ENCODE results near the gene COMMD1. TPM values are rescaled to one million over a fixed set of nuclear protein-coding genes. Genes with fewer than 3 reads are reported as not detected.
"Not testable (repeated sequence)": the region's sequence is repeated elsewhere in the genome, so short reads cannot be mapped to it uniquely, and the experiment has no call there.

COMMD1 gene
- total RNA-seq (10 to 100 TPM; 16.7 to 17.8 TPM), polyA plus RNA-seq (10 to 100 TPM; 50.6 to 63.9 TPM)

DNA sequence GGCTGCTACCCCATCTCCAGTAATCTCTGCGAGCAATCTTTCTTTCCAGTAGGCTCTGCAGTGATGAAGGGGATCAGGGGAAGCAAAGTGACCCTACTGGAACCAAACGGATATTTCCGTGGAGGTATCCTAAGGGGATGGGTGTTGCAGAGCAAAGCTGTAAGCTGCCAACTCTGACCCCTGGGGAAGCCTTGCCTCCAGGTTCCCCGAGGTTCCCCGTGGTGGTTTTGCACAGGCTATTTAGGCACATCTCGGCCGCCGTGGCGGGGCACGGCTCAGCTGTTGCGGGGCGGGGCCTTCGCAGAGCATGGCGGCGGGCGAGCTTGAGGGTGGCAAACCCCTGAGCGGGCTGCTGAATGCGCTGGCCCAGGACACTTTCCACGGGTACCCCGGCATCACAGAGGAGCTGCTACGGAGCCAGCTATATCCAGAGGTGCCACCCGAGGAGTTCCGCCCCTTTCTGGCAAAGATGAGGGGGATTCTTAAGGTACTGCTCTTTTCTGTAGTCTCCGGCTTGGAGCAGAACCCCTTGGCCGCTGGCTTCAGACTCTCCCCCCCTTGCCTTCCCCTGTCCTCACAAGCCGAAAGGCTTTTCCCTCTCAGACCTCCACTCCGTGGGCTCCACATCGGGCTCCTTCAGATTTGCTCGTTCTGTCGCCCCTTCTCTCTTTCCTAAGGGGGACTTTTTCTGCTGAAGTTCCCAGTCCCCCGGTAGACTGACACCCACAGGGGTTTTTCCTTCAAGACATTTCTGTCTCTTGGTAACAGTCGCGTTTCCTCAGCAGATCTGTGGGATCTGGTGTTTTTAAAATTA lies at the start of gene COMMD1:
COMMD1 (plus strand) TSS at position 303 of the 814 bp plus-strand sequence; CDS start at position 308, 5 bp downstream.
- Mint-ChIP-seq H3K9me3 (no peaks in the 10 kb centered on the region), H3K4me1 (peaks cover 12 to 39% (median 26%) of the 10 kb centered on the region in 4 donors), H3K4me3 (peak within 1 kb of the TSS; percentile 96 to 98 (median 97)), H3K36me3 (peaks cover 0 to 6% of the 10 kb centered on the region in 2 donors), H3K27me3 (no peaks in the 10 kb centered on the region), H3K27ac (peak within 1 kb of the TSS; percentile 75 to 95 (median 92))
- H3K27me3 ChIP-seq (ENCODE audit: insufficient read depth, low read length): no peaks in the 10 kb centered on the region
- intact Hi-C loops (cut with micrococcal nuclease): loop anchor here (1.0 to 5.0 kb wide), 3 partner anchors 17 to 292 kb away; partner anchors contain the start of genes B3GNT2, CCT4 and FAM161A
- H3K36me3 ChIP-seq (ENCODE audit: insufficient read depth, low read length): no peaks in the 10 kb centered on the region
- no peaks in the 10 kb centered on the region for H3K9me3 ChIP-seq (ENCODE audit: control insufficient read depth in 1 of 2, low read length in 2 of 2)
- DNase-seq: peak; percentile 75 to 81 (median 78)
- POLR2A ChIA-PET (ENCODE audit: partially characterized antibody): interaction anchor here (0.6 to 1.6 kb wide), 8 partner anchors 10 to 1683 kb away, joined by 3 to 7 read pairs (median 4); partner anchors contain the start of genes FAM161A, MDH1 and WDPCP
- CTCF ChIA-PET (ENCODE audit: partially characterized antibody): interaction anchor here (0.7 to 1.5 kb wide), 2 partner anchors 505 to 507 kb away, joined by 4 read pairs; no protein-coding TSS in a partner anchor
- H3K4me1 ChIP-seq (ENCODE audit: insufficient read depth, low read length): peaks cover 21% of the 10 kb centered on the region
- H3K27ac ChIP-seq (ENCODE audit: low read depth, low read length): peak within 1 kb of the TSS; percentile 75
- peak within 1 kb of the TSS; percentile 94 to 99 for H3K4me3 ChIP-seq (ENCODE audit: low read length in 2 of 2)

DNA sequence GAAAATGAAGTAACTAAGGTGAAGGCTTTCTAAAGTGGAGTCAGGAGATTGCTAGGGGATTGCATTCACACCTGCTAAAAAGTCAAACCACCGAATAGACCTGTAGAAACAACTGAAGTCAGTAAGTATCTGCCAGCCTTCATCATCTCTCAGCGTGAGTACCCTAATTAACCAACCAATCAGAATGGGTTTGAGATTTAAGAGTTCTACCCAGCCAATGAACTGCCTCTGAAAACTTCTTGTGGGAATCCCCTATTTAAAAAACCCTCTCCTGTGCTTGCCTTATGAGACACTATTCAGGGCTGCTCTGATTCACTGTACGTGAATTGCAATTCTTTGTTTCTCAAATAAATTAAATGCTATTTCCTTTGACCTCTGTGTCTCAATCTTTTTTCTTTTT lies 48.2 kb upstream of the COMMD1 start:
- no peak for DNase-seq
- POLR2A ChIA-PET (ENCODE audit: partially characterized antibody): no interaction called here
- no peak overlapping the region for H3K27ac ChIP-seq (ENCODE audit: low read depth, low read length)
- Mint-ChIP-seq H3K9me3 (peaks cover 0 to 14% (median 6%) of the 10 kb centered on the region in 8 donors), H3K27ac (peak overlapping the region in 1 of 7 donors; percentile 38), H3K4me3 (no peak overlapping the region), H3K36me3 (peaks cover 2 to 8% of the 10 kb centered on the region in 2 donors), H3K4me1 (peaks cover 7 to 25% (median 16%) of the 10 kb centered on the region in 4 donors), H3K27me3 (no peaks in the 10 kb centered on the region)
- CTCF ChIA-PET (ENCODE audit: partially characterized antibody): no interaction called here
- intact Hi-C loops (cut with micrococcal nuclease): loop anchor here (10.0 kb wide), 1 partner anchor 792 kb away; the partner anchor contains the start of gene SANBR
- H3K36me3 ChIP-seq (ENCODE audit: insufficient read depth, low read length): no peaks in the 10 kb centered on the region
- no peak overlapping the region for H3K4me3 ChIP-seq (ENCODE audit: low read length in 2 of 2)
- peaks cover 0 to 3% of the 10 kb centered on the region in 2 donors for H3K9me3 ChIP-seq (ENCODE audit: control insufficient read depth in 1 of 2, low read length in 2 of 2)
- peaks cover 16% of the 10 kb centered on the region for H3K4me1 ChIP-seq (ENCODE audit: insufficient read depth, low read length)
- H3K27me3 ChIP-seq (ENCODE audit: insufficient read depth, low read length): no peaks in the 10 kb centered on the region

DNA sequence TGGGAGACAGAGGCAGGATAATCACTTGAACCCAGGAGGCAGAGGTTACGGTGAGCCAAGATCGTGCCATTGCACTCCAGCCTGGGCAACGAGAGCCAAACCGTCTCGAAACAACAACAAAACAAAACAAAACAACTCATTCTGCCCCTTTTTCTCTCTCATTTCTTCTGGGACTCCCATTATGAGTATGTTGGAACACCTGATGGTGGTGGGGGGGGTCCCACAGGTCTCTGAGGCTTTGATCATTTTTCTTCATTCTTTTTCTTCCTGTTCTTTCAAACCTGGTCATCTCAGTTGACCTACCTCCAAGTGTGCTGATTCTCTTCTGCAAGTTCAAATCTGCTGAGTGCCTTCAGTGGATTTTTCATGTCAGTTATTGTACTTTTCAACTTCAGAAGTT lies 43.4 kb upstream of the COMMD1 start:
- Histone ChIP-seq H3K27me3 (ENCODE audit: insufficient read depth, low read length) (no peaks in the 10 kb centered on the region), H3K4me3 (ENCODE audit: low read length in 2 of 2) (no peak overlapping the region), H3K36me3 (ENCODE audit: insufficient read depth, low read length) (no peaks in the 10 kb centered on the region), H3K4me1 (ENCODE audit: insufficient read depth, low read length) (no peaks in the 10 kb centered on the region), H3K9me3 (ENCODE audit: control insufficient read depth in 1 of 2, low read length in 2 of 2) (peaks cover 0 to 3% of the 10 kb centered on the region in 2 donors), H3K27ac (ENCODE audit: low read depth, low read length) (no peak overlapping the region)
- H3K9me3 Mint-ChIP-seq: peaks cover 0 to 26% (median 12%) of the 10 kb centered on the region in 8 donors
- H3K27me3 Mint-ChIP-seq: no peaks in the 10 kb centered on the region
- H3K27ac Mint-ChIP-seq: peak overlapping the region in 1 of 7 donors; percentile 43
- intact Hi-C loops (cut with micrococcal nuclease): no loop called here
- no peak overlapping the region for H3K4me3 Mint-ChIP-seq
- no peaks in the 10 kb centered on the region for H3K4me1 Mint-ChIP-seq
- peaks cover 29 to 33% of the 10 kb centered on the region in 2 donors for H3K36me3 Mint-ChIP-seq
- no peak for DNase-seq
- CTCF ChIA-PET (ENCODE audit: partially characterized antibody): interaction anchor here (0.6 kb wide), 1 partner anchor 10 kb away, joined by 3 read pairs; no protein-coding TSS in a partner anchor
- POLR2A ChIA-PET (ENCODE audit: partially characterized antibody): interaction anchor here (1.7 kb wide), 1 partner anchor 8 kb away, joined by 6 read pairs; the partner anchor contains the start of gene FAM161A

DNA sequence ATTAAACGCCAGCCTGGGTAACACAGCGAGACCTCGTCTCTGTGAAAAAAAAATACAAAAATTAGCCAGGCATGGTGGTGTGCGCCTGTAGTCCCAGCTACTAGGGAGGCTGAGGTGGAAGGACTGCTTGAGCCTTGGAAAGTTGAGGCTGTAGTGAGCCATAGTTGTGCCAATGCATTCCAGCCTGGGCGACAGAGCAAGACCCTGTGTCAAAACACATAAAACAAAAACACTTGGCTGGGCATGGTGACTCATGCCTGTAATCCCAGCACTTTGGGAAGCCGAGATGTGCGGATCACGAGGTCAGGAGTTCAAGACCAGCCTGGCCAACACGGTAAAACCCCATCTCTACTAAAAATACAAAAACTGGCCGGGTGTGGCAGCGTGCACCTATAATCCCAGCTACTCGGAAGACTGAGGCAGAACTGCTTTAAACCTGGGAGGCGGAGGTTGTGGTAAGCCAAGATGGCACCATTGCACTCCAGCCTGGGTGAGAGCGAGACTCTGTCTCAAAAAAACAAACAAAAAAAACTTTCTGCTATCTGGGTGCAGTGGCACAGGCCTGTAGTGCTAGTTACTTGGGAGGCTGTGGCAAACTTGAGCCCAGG lies 38.9 kb upstream of the COMMD1 start:
- CTCF ChIA-PET (ENCODE audit: partially characterized antibody): not testable (repeated sequence)
- peaks cover 60 to 61% of the 10 kb centered on the region in 2 donors for H3K36me3 Mint-ChIP-seq

DNA sequence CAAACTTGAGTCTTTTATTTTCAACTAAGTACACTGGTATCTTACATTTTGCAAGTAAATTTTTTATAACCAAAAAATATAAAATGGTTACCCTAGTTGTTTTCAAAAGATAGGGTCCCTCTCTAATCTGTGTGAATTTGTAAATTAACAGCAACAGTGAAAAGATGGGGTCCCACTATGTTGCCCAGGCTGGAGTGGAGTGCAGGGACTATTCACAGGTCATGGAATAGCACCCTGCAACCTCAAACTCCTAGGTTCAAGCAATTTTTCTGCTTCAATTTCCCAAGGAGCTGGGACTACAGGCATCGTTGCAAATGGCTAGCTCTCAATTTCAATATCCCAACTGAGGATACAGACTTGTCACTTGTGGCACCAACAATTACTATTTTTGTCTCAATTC lies 29.1 kb upstream of the COMMD1 start:
- Mint-ChIP-seq H3K27me3 (no peaks in the 10 kb centered on the region), H3K9me3 (no peaks in the 10 kb centered on the region), H3K36me3 (peaks cover 39 to 80% of the 10 kb centered on the region in 2 donors), H3K4me1 (peaks cover 0 to 4% (median under 1%) of the 10 kb centered on the region in 4 donors), H3K4me3 (no peak overlapping the region), H3K27ac (no peak overlapping the region)
- Histone ChIP-seq H3K4me1 (ENCODE audit: insufficient read depth, low read length) (no peaks in the 10 kb centered on the region), H3K27me3 (ENCODE audit: insufficient read depth, low read length) (no peaks in the 10 kb centered on the region), H3K4me3 (ENCODE audit: low read length in 2 of 2) (no peak overlapping the region), H3K9me3 (ENCODE audit: control insufficient read depth in 1 of 2, low read length in 2 of 2) (no peaks in the 10 kb centered on the region), H3K27ac (ENCODE audit: low read depth, low read length) (no peak overlapping the region), H3K36me3 (ENCODE audit: insufficient read depth, low read length) (peaks cover 65% of the 10 kb centered on the region)
- no peak for DNase-seq
- POLR2A ChIA-PET (ENCODE audit: partially characterized antibody): no interaction called here
- CTCF ChIA-PET (ENCODE audit: partially characterized antibody): no interaction called here
- intact Hi-C loops (cut with micrococcal nuclease): no loop called here

More for the DNA sequence above, 38.9 kb upstream of the COMMD1 start:
- H3K4me3 ChIP-seq (ENCODE audit: low read length in 2 of 2); H3K27ac ChIP-seq (ENCODE audit: low read depth, low read length); H3K9me3 ChIP-seq (ENCODE audit: control insufficient read depth in 1 of 2, low read length in 2 of 2); H3K4me1 Mint-ChIP-seq; H3K27me3 ChIP-seq (ENCODE audit: insufficient read depth, low read length); H3K4me3 Mint-ChIP-seq; H3K4me1 ChIP-seq (ENCODE audit: insufficient read depth, low read length); DNase-seq; H3K27me3 Mint-ChIP-seq; intact Hi-C loops (cut with micrococcal nuclease): not testable (repeated sequence)
- peaks cover 0 to 18% (median 11%) of the 10 kb centered on the region in 8 donors for H3K9me3 Mint-ChIP-seq
- peaks cover 12% of the 10 kb centered on the region for H3K36me3 ChIP-seq (ENCODE audit: insufficient read depth, low read length)
- H3K27ac Mint-ChIP-seq: peak overlapping the region in 1 of 7 donors; percentile 23
- POLR2A ChIA-PET (ENCODE audit: partially characterized antibody): interaction anchor here (0.6 to 1.1 kb wide), 2 partner anchors 12 to 13 kb away, joined by 3 to 5 read pairs; partner anchors contain the start of gene FAM161A

DNA sequence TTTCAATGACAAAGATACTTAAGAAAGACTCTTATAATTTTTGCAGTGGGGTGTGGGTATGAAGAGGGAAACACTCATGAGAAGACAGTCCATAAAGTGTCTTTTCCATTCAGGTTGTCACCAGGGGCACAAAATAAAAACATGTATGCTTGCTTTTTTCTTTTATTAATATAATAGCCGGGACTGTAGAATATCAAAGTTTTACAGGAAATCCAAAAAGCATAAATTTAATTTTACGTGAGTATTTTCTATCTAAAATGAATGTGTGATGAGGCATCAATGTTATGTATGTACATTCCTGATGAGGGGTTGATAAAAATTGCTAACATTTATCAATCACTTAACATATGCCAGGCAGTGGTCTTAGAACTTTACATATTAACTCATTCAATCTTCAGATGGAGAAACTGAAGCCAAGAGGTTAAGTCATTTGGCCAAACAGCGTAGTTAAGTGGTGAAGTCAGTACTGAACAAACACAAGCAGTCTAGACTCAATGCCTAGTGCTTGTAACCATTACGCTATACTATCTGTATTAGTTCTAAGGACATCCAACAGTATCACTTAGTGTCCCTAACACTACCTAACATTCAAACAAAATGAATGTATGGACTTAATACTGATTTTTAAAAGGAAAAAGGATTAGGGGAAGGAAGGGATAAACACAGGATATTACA lies 27.8 kb upstream of the COMMD1 start:
- Mint-ChIP-seq H3K36me3 (peaks cover 34 to 82% of the 10 kb centered on the region in 2 donors), H3K27me3 (no peaks in the 10 kb centered on the region), H3K4me3 (no peak overlapping the region), H3K4me1 (peaks cover 0 to 1% (median 0%) of the 10 kb centered on the region in 4 donors), H3K9me3 (no peaks in the 10 kb centered on the region), H3K27ac (no peak overlapping the region)
- intact Hi-C loops (cut with micrococcal nuclease): no loop called here
- no peaks in the 10 kb centered on the region for H3K27me3 ChIP-seq (ENCODE audit: insufficient read depth, low read length)
- no peaks in the 10 kb centered on the region for H3K9me3 ChIP-seq (ENCODE audit: control insufficient read depth in 1 of 2, low read length in 2 of 2)
- no peaks in the 10 kb centered on the region for H3K4me1 ChIP-seq (ENCODE audit: insufficient read depth, low read length)
- H3K36me3 ChIP-seq (ENCODE audit: insufficient read depth, low read length): peaks cover 70% of the 10 kb centered on the region
- ChIA-PET CTCF (ENCODE audit: partially characterized antibody) (no interaction called here), POLR2A (ENCODE audit: partially characterized antibody) (no interaction called here)
- no peak overlapping the region for H3K27ac ChIP-seq (ENCODE audit: low read depth, low read length)
- no peak overlapping the region for H3K4me3 ChIP-seq (ENCODE audit: low read length in 2 of 2)
- no peak for DNase-seq

Measured in CD4-positive, alpha-beta memory T cell (primary cell).